Neuron (in vitro differentiated cells): ENCODE measurements around the gene GUK1.

Experiments
- H2AFZ ChIP-seq: one replicate; pipeline ENCODE4 v1.6.1; 2013; ENCODE audit warnings: low read depth, mild to moderate bottlenecking, inconsistent platforms, low read length, moderate library complexity
- H3K27me3 ChIP-seq: one replicate; pipeline ENCODE4 v1.6.1; 2013; ENCODE audit warnings: low read length; ENCODE audit not compliant: insufficient read depth
- H3K36me3 ChIP-seq: one replicate; pipeline ENCODE4 v1.6.1; 2013; ENCODE audit warnings: low read length; ENCODE audit not compliant: insufficient read depth
- H3K4me1 ChIP-seq: one replicate; pipeline ENCODE4 v1.6.1; 2013; ENCODE audit warnings: low read length; ENCODE audit not compliant: insufficient read depth
- H3K4me3 ChIP-seq: 2 replicates; pipeline ENCODE4 v1.5.1; 2013; ENCODE audit warnings: mild to moderate bottlenecking, low read length, moderate library complexity
- H3K9me3 ChIP-seq: one replicate; pipeline ENCODE4 v1.6.1; 2013; ENCODE audit warnings: low read length

Gene GUK1

GRCh38 chr1:228139931-228140723, at the start of gene GUK1:
GUK1 (plus strand) TSS chr1:228140279; CDS start chr1:228140303, 24 bp downstream.
- Histone ChIP-seq H2AFZ (peak within 1 kb of the TSS; percentile 69), H3K36me3 (peaks cover 1% of the 10 kb centered on the region), H3K4me3 (peak within 1 kb of the TSS; percentile 78), H3K4me1 (peaks cover 16% of the 10 kb centered on the region), H3K9me3 (no peaks in the 10 kb centered on the region), H3K27me3 (peaks cover 16% of the 10 kb centered on the region)

- peaks cover 28% of the 10 kb centered on the region for H3K36me3 ChIP-seq
- H3K4me3 ChIP-seq, result no peak overlapping the region
- peaks cover 24% of the 10 kb centered on the region for H3K9me3 ChIP-seq
- H3K4me1 ChIP-seq, result peaks cover 20% of the 10 kb centered on the region
- no peak overlapping the region for H2AFZ ChIP-seq
- no peaks in the 10 kb centered on the region for H3K27me3 ChIP-seq
Measured at GRCh38 chr1:228090613-228091081, 49.4 kb upstream of the GUK1 start.

- Histone ChIP-seq H3K4me3 (no peak overlapping the region), H2AFZ (no peak overlapping the region), H3K4me1 (peaks cover 18% of the 10 kb centered on the region), H3K36me3 (peaks cover 33% of the 10 kb centered on the region), H3K9me3 (peaks cover 27% of the 10 kb centered on the region), H3K27me3 (no peaks in the 10 kb centered on the region)
Measured at GRCh38 chr1:228091084-228091483, 49.0 kb upstream of the GUK1 start.

- Histone ChIP-seq H3K4me1 (peaks cover 18% of the 10 kb centered on the region), H3K36me3 (peaks cover 45% of the 10 kb centered on the region), H3K27me3 (no peaks in the 10 kb centered on the region), H3K4me3 (no peak overlapping the region), H2AFZ (no peak overlapping the region), H3K9me3 (peaks cover 27% of the 10 kb centered on the region)
Measured at GRCh38 chr1:228092342-228093049, 47.6 kb upstream of the GUK1 start.

GRCh38 chr1:228093050-228093906, 46.8 kb upstream of the GUK1 start:
- H3K4me1 ChIP-seq, result peaks cover 14% of the 10 kb centered on the region
- H2AFZ ChIP-seq, result no peak overlapping the region
- H3K9me3 ChIP-seq, result peaks cover 27% of the 10 kb centered on the region
- no peak overlapping the region for H3K4me3 ChIP-seq
- peaks cover 45% of the 10 kb centered on the region for H3K36me3 ChIP-seq
- no peaks in the 10 kb centered on the region for H3K27me3 ChIP-seq

GRCh38 chr1:228094432-228095016, 45.6 kb upstream of the GUK1 start:
- H3K27me3 ChIP-seq, result no peaks in the 10 kb centered on the region
- H3K4me1 ChIP-seq, result peaks cover 14% of the 10 kb centered on the region
- peaks cover 55% of the 10 kb centered on the region for H3K36me3 ChIP-seq
- peaks cover 27% of the 10 kb centered on the region for H3K9me3 ChIP-seq
- H3K4me3 ChIP-seq, result no peak overlapping the region
- H2AFZ ChIP-seq, result no peak overlapping the region

GRCh38 chr1:228095161-228095560, 44.9 kb upstream of the GUK1 start:
- H3K9me3 ChIP-seq, result peaks cover 27% of the 10 kb centered on the region
- peaks cover 8% of the 10 kb centered on the region for H3K4me1 ChIP-seq
- H3K27me3 ChIP-seq, result no peaks in the 10 kb centered on the region
- H2AFZ ChIP-seq, result no peak overlapping the region
- H3K36me3 ChIP-seq, result peaks cover 61% of the 10 kb centered on the region
- H3K4me3 ChIP-seq, result no peak overlapping the region

- peaks cover 27% of the 10 kb centered on the region for H3K9me3 ChIP-seq
- no peaks in the 10 kb centered on the region for H3K4me1 ChIP-seq
- H3K36me3 ChIP-seq, result peaks cover 66% of the 10 kb centered on the region
- H3K27me3 ChIP-seq, result no peaks in the 10 kb centered on the region
- no peak overlapping the region for H2AFZ ChIP-seq
- H3K4me3 ChIP-seq, result no peak overlapping the region
Measured at GRCh38 chr1:228095938-228096337, 44.1 kb upstream of the GUK1 start.

GRCh38 chr1:228096416-228097332, 43.4 kb upstream of the GUK1 start:
- Histone ChIP-seq H3K4me3 (no peak overlapping the region), H3K4me1 (peaks cover 1% of the 10 kb centered on the region), H3K27me3 (no peaks in the 10 kb centered on the region), H2AFZ (no peak overlapping the region), H3K9me3 (peaks cover 27% of the 10 kb centered on the region), H3K36me3 (peaks cover 71% of the 10 kb centered on the region)

- Histone ChIP-seq H2AFZ (no peak overlapping the region), H3K27me3 (no peaks in the 10 kb centered on the region), H3K9me3 (peaks cover 25% of the 10 kb centered on the region), H3K36me3 (peaks cover 68% of the 10 kb centered on the region), H3K4me3 (no peak overlapping the region), H3K4me1 (peaks cover 6% of the 10 kb centered on the region)
Measured at GRCh38 chr1:228097333-228098081, 42.6 kb upstream of the GUK1 start.

GRCh38 chr1:228098323-228098931, 41.7 kb upstream of the GUK1 start:
- no peak overlapping the region for H3K4me3 ChIP-seq
- peaks cover 60% of the 10 kb centered on the region for H3K36me3 ChIP-seq
- no peak overlapping the region for H2AFZ ChIP-seq
- H3K27me3 ChIP-seq, result no peaks in the 10 kb centered on the region
- H3K4me1 ChIP-seq, result peaks cover 6% of the 10 kb centered on the region
- H3K9me3 ChIP-seq, result peaks cover 16% of the 10 kb centered on the region
